Effector CD4-positive, alpha-beta T cell (primary cell): ENCODE results near the gene PTDSS2.
"Not testable (repeated sequence)": the region's sequence is repeated elsewhere in the genome, so short reads cannot be mapped to it uniquely, and the experiment has no call there.

Experiments
- DNase-seq: peaks from one replicate; pipeline ENCODE4 v3.0.0-alpha.2; 2020

Gene PTDSS2

GRCh38 chr11:508956-509355, 58.9 kb downstream of the PTDSS2 start:
- DNase-seq = no peak

GRCh38 chr11:512761-513595, 62.9 kb downstream of the PTDSS2 start:
- DNase-seq = no peak

- DNase-seq = no peak
Measured at GRCh38 chr11:514606-515005, 64.5 kb downstream of the PTDSS2 start.

GRCh38 chr11:515131-515530, 65.1 kb downstream of the PTDSS2 start:
- no peak for DNase-seq

- no peak for DNase-seq
Measured at GRCh38 chr11:516400-516799, 66.3 kb downstream of the PTDSS2 start.

- not testable (repeated sequence) for DNase-seq
Measured at GRCh38 chr11:516918-517685, 67.0 kb downstream of the PTDSS2 start.

GRCh38 chr11:518463-519202, 68.6 kb downstream of the PTDSS2 start:
- peak; percentile 87 for DNase-seq

- DNase-seq = no peak
Measured at GRCh38 chr11:520428-521176, 70.5 kb downstream of the PTDSS2 start.

- DNase-seq = no peak
Measured at GRCh38 chr11:521177-521688, 71.2 kb downstream of the PTDSS2 start.

GRCh38 chr11:526192-526591, 76.1 kb downstream of the PTDSS2 start:
- DNase-seq = no peak

GRCh38 chr11:528166-528814, 78.2 kb downstream of the PTDSS2 start:
- DNase-seq = no peak

- DNase-seq = no peak
Measured at GRCh38 chr11:528815-529727, 79.0 kb downstream of the PTDSS2 start.

- no peak for DNase-seq
Measured at GRCh38 chr11:529728-530411, 79.8 kb downstream of the PTDSS2 start.

- no peak for DNase-seq
Measured at GRCh38 chr11:530960-531831, 81.1 kb downstream of the PTDSS2 start.

GRCh38 chr11:531919-532526, 81.9 kb downstream of the PTDSS2 start:
- no peak for DNase-seq

GRCh38 chr11:532527-532985, 82.5 kb downstream of the PTDSS2 start:
- DNase-seq = no peak

- no peak for DNase-seq
Measured at GRCh38 chr11:532986-533585, 83.0 kb downstream of the PTDSS2 start.
